Spinal cord (tissue), 10 donors: ENCODE results near the gene GSG1. TPM values are rescaled to one million over a fixed set of nuclear protein-coding genes. Genes with fewer than 3 reads are reported as not detected.

Source experiments
- DNase-seq, 6 donors: peaks; one replicate each; pipeline versions ENCODE4 v3.0.0 to v3.0.0-alpha.2; 2013 to 2015; ENCODE audit warnings: low spot score in 6 of 6, low read depth in 4 of 6
- H3K27ac ChIP-seq: one replicate; pipeline ENCODE4 v1.5.1; 2013; ENCODE audit warnings: low read depth, low read length, control low read depth
- H3K27me3 ChIP-seq: one replicate; pipeline ENCODE4 v1.6.1; 2013; ENCODE audit warnings: low read length; ENCODE audit not compliant: control insufficient read depth, insufficient read depth
- H3K36me3 ChIP-seq: one replicate; pipeline ENCODE4 v1.6.1; 2013; ENCODE audit warnings: low read length; ENCODE audit not compliant: control insufficient read depth, insufficient read depth
- H3K4me1 ChIP-seq: one replicate; pipeline ENCODE4 v1.6.1; 2013; ENCODE audit warnings: low read length; ENCODE audit not compliant: control insufficient read depth, insufficient read depth
- H3K4me3 ChIP-seq: one replicate; pipeline ENCODE4 v1.5.1; 2013; ENCODE audit warnings: low read depth, low read length, control low read depth
- H3K9me3 ChIP-seq: one replicate; pipeline ENCODE4 v1.6.1; 2013; ENCODE audit warnings: low read length; ENCODE audit not compliant: control insufficient read depth, insufficient read depth
- WGBS: methylation state at CpG from one replicate; pipeline ENCODE4 v1.1.5; 2013; ENCODE audit warnings: missing lambda C conversion rate; ENCODE audit not compliant: insufficient coverage; 5-methylcytosine and 5-hydroxymethylcytosine counted together
- long read RNA-seq, 4 donors: transcript quantifications; one replicate each; lab custom pipeline, GENCODE V29; 2026
- polyA plus RNA-seq, 2 donors: library from polyadenylated mRNA; unstranded; fragments of 120-200 nt; gene quantifications; one replicate each; pipeline ENCODE4 v1.2.1, GENCODE V29; 2013; ENCODE audit not compliant: insufficient read length in 2 of 2
- total RNA-seq, 2 donors: library from RNA; depleted of rRNA in 1 of 2; stranded (reverse); fragments of 120-200 nt in 1 of 2; fragments of >200 nt in 1 of 2; gene quantifications; one replicate each; pipeline versions ENCODE4 v1.2.3 to v1.2.4, GENCODE V29; 2013 to 2014
- donor health status: healthy.

GSG1 gene
- total RNA-seq (under 1 TPM in 1 of 2 donors, not detected in 1; 0.59 TPM), polyA plus RNA-seq (under 1 TPM; 0.77 to 0.78 TPM)
- long read RNA-seq, donor 1, partial matches to known transcripts = 0 of 1 reads
- long read RNA-seq, donor 1, other reads (novel, unspliced or antisense) = 0 of 1 reads
- long read RNA-seq, donor 2 = 0 reads
- long read RNA-seq, donor 3 = 0 reads
- long read RNA-seq, donor 4 = 0 reads

DNA sequence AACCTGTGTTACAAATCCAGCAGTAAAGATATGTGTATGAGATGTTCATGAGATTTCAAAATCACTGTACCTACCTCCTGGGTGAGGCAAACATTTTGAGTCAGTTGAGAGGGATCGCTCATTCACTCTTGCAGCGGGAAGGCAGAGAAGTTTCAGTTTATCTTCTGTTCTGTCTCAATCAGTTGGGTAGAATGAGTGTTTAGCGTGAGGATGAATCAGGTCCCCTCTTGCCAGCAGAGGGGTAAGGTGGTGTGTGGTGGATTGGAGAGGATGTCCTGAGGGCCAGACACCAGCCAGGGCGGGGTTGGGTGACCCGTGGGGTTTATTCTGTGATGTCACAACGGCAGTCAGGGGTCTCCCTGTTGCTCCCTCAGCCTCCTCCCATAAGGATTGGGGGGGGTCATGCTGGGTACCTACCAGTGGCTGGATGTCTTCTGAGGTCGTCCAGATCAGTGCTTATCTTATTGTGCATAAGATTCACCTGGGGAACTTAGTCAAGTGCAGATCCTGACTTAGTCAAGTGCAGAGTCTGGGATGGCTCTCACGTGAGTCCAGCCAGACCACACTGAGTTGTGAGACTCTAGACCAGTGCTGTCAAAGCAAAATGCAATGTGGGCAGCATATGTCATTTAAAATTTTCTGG is at the start of gene GSG1:
GSG1 (minus strand) TSS at position 277 of the 643 bp plus-strand sequence; CDS start at position 122, 155 bp downstream.
- no peak for DNase-seq
- H3K9me3 ChIP-seq = peaks cover 4% of the 10 kb centered on the region
- 92% methylated on average over 5 of the region's 8 CpGs for WGBS
- peak within 1 kb of the TSS; percentile 91 for H3K27ac ChIP-seq
- H3K36me3 ChIP-seq = no peaks in the 10 kb centered on the region
- no peaks in the 10 kb centered on the region for H3K27me3 ChIP-seq
- H3K4me3 ChIP-seq = no peak within 1 kb of the TSS
- peaks cover 22% of the 10 kb centered on the region for H3K4me1 ChIP-seq

GRCh38 chr12:13153180-13153579 is 49.7 kb upstream of the GSG1 start:
- no peaks in the 10 kb centered on the region for H3K36me3 ChIP-seq
- 53% methylated on average over 6 of the region's 7 CpGs for WGBS
- H3K27ac ChIP-seq = no peak overlapping the region
- no peak for DNase-seq
- H3K4me1 ChIP-seq = no peaks in the 10 kb centered on the region
- no peaks in the 10 kb centered on the region for H3K9me3 ChIP-seq
- no peak overlapping the region for H3K4me3 ChIP-seq
- H3K27me3 ChIP-seq = no peaks in the 10 kb centered on the region

DNA sequence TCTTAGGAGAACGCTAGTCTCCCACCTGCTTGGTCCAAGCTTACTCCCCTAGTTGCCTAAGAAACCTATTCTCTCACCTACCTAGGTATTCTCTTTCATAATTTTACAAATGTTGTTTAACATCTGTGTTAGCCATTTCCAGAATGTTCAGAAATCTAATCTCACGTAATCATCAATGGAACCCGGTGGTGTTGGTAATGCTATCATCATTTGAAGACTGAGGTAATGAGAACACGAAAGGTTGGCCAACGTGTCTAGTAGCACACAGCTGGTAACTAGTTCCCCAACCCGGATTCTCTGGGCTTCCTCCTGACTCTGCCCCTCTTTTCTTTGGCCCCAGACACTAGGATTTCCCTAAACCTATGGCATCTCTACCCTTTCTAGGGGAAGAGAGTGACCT is 49.3 kb upstream of the GSG1 start:
- no peak for DNase-seq
- H3K4me1 ChIP-seq = no peaks in the 10 kb centered on the region
- no peaks in the 10 kb centered on the region for H3K9me3 ChIP-seq
- no peaks in the 10 kb centered on the region for H3K27me3 ChIP-seq
- no peak overlapping the region for H3K4me3 ChIP-seq
- no peaks in the 10 kb centered on the region for H3K36me3 ChIP-seq
- no peak overlapping the region for H3K27ac ChIP-seq
- WGBS = 100% methylated on average over 4 of the region's 6 CpGs

- WGBS = no CpG with 5 or more reads among the region's 1 CpG
- H3K27me3 ChIP-seq = no peaks in the 10 kb centered on the region
- no peak for DNase-seq
- no peaks in the 10 kb centered on the region for H3K36me3 ChIP-seq
- H3K4me1 ChIP-seq = no peaks in the 10 kb centered on the region
- no peaks in the 10 kb centered on the region for H3K9me3 ChIP-seq
- H3K4me3 ChIP-seq = no peak overlapping the region
- no peak overlapping the region for H3K27ac ChIP-seq
These were observed 48.8 kb upstream of the GSG1 start for GRCh38 chr12:13152281-13152680.

GRCh38 chr12:13149411-13149810 is 45.9 kb upstream of the GSG1 start:
- WGBS = 70% methylated on average over 1 of the region's 4 CpGs
- H3K9me3 ChIP-seq = no peaks in the 10 kb centered on the region
- H3K4me1 ChIP-seq = no peaks in the 10 kb centered on the region
- no peaks in the 10 kb centered on the region for H3K36me3 ChIP-seq
- no peak for DNase-seq
- no peaks in the 10 kb centered on the region for H3K27me3 ChIP-seq
- H3K4me3 ChIP-seq = no peak overlapping the region
- no peak overlapping the region for H3K27ac ChIP-seq

DNA sequence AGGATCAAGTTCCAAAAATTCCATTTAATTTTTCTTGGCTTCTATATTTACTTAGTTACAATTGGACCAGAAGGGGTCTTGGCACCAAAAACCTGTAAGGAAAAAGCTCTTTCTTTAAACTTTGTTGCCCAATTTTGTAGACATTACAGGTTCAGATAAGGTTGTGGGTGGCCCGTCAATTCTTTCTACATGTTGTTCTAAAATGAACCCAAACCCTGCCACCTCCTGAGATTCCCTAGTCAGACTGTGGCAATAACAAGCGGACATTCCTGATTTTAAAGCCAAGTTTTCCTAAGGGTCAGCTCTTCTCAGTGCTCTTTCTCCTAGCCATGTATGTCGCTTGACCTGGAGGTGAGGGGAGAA is 45.0 kb upstream of the GSG1 start:
- 86% methylated on average over 1 of the region's 3 CpGs for WGBS
- Histone ChIP-seq H3K4me1 (no peaks in the 10 kb centered on the region), H3K9me3 (no peaks in the 10 kb centered on the region), H3K27ac (no peak overlapping the region), H3K27me3 (no peaks in the 10 kb centered on the region), H3K4me3 (no peak overlapping the region), H3K36me3 (no peaks in the 10 kb centered on the region)
- DNase-seq = no peak

- 75% methylated on average over 9 of the region's 12 CpGs for WGBS
- Histone ChIP-seq H3K27me3 (no peaks in the 10 kb centered on the region), H3K4me3 (no peak overlapping the region), H3K4me1 (no peaks in the 10 kb centered on the region), H3K36me3 (no peaks in the 10 kb centered on the region), H3K9me3 (no peaks in the 10 kb centered on the region), H3K27ac (no peak overlapping the region)
- no peak for DNase-seq
These were observed 44.4 kb upstream of the GSG1 start for GRCh38 chr12:13147688-13148484.

DNA sequence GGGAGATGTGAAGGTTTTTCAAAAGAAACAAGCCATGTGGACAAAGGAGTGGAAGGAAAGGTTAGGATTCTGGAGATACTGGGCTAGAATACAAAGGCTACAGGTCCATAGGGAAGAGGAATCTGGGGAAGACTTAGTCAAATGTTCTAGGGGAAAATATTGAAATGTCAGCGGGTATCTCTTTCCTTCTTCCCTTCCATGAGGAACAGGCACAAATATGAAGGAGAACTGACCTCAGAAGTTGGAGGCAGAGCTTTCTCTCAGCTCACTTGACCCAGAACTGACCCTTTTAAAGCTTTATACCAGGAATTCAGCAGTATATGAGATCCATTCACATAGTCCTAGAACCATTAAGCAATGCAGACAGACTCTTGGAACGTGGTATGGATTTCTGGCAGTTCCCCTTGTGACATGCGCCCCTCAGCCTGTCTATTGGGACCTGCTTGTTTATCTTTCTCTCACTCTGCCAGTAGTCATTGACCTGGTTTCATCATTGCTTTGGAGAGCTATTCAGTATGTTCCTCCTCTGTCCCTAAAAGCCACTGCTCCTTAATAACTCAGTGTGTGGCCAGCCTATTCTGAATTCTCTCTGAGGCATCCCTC is 43.0 kb upstream of the GSG1 start:
- DNase-seq = no peak
- Histone ChIP-seq H3K4me3 (no peak overlapping the region), H3K27me3 (no peaks in the 10 kb centered on the region), H3K9me3 (no peaks in the 10 kb centered on the region), H3K4me1 (no peaks in the 10 kb centered on the region), H3K36me3 (no peaks in the 10 kb centered on the region), H3K27ac (no peak overlapping the region)
- WGBS = 72% methylated on average over 3 of the region's 3 CpGs

DNA sequence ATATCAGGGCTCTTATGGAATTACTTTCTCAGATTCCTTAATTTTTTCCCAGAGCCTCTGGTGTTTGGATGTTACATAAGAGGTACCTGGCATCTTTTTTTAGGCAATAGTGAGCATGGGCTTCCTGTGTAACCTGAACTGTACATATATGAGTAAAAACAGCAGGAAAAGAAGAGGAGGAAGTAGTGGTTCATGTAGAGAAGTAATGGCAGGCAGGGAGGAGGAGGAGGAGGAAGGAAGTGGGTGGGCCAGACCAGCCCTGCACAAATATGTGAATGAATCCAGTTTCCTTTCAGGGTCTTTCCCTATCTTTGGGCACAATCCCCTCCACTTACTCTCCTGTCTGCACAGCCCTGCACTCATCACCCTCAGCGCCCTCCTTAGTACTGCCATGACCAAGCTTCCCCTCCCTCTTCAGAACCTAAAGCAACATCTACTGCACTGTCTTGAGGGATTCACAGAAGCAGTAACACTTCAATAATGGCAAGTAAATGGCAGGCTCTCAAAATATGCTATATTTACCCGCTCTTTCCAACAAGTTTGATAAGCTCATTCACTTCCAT is 40.9 kb upstream of the GSG1 start:
- no CpG with 5 or more reads among the region's 2 CpGs for WGBS
- Histone ChIP-seq H3K27me3 (no peaks in the 10 kb centered on the region), H3K4me3 (no peak overlapping the region), H3K36me3 (no peaks in the 10 kb centered on the region), H3K4me1 (no peaks in the 10 kb centered on the region), H3K9me3 (no peaks in the 10 kb centered on the region), H3K27ac (no peak overlapping the region)
- no peak for DNase-seq
